ENCODE data around the gene PTPN21.

- no peak for TF ChIP-seq E2F6 (IDR thresholded peaks at IDR 0.05; ENCODE audit: borderline replicate concordance in 1 of 2, extremely low read depth in 1 of 2, insufficient read depth in 1 of 2, insufficient read length in 1 of 2, low read depth in 1 of 2, low read length in 1 of 2, poor library complexity in 1 of 2, severe bottlenecking in 1 of 2)
- no peak for TF ChIP-seq HINFP (tag; conservative IDR thresholded peaks at IDR 0.05; ENCODE audit: low read depth)
- TF ChIP-seq CTCF (IDR thresholded peaks at IDR 0.05 in 2 of 3, conservative IDR thresholded peaks at IDR 0.05 in 1 of 3; ENCODE audit: insufficient read depth in 2 of 3, low read depth in 1 of 3, low read length in 3 of 3), result no peak
- no peak for TF ChIP-seq GATA2 (CRISPR knock-in tag; IDR thresholded peaks at IDR 0.05)
- TF ChIP-seq ZNF224 (CRISPR knock-in tag; IDR thresholded peaks at IDR 0.05), result no peak
- TF ChIP-seq ZFP36 (IDR thresholded peaks at IDR 0.05; ENCODE audit: low read depth, low read length, partially characterized antibody), result no peak
- no peak for TF ChIP-seq RBM22 (IDR thresholded peaks at IDR 0.05; ENCODE audit: low read depth, low read length, poor library complexity, severe bottlenecking)
- no peak for TF ChIP-seq FOXJ2 (tag; IDR thresholded peaks at IDR 0.05)
- no peak for TF ChIP-seq CBX5 (IDR thresholded peaks at IDR 0.05; ENCODE audit: borderline replicate concordance, low read depth)
- TF ChIP-seq BRCA1 (IDR thresholded peaks at IDR 0.05), result no peak
- TF ChIP-seq BRCA1 (CRISPR knock-in tag; IDR thresholded peaks at IDR 0.05), result no peak
- TF ChIP-seq NFATC3 (IDR thresholded peaks at IDR 0.05), result no peak
These were observed 65.9 kb downstream of the PTPN21 start for GRCh38 chr14:88488897-88489296.
